GM21576 (cell line): Measurements from ENCODE around the gene NUPR1.
"Not testable (repeated sequence)": the region's sequence is repeated elsewhere in the genome, so short reads cannot be mapped to it uniquely, and the experiment has no call there.

Experiments
- ATAC-seq: cut with Tn5 transposase; IDR thresholded peaks from one replicate; pipeline ENCODE4 v1.9.1; 2021; ENCODE audit warnings: mild to moderate bottlenecking, moderate library complexity; ENCODE audit not compliant: unreplicated experiment

NUPR1 gene

GRCh38 chr16:28527985-28528384 lies 10.8 kb downstream of the NUPR1 start:
- ATAC-seq = no peak

GRCh38 chr16:28527100-28527785 lies 11.5 kb downstream of the NUPR1 start:
- ATAC-seq = not testable (repeated sequence)

- ATAC-seq = no peak
These were observed 12.3 kb downstream of the NUPR1 start for GRCh38 chr16:28526201-28527099.

GRCh38 chr16:28524681-28525171 lies 14.0 kb downstream of the NUPR1 start:
- no peak for ATAC-seq

- no peak for ATAC-seq
These were observed 16.0 kb downstream of the NUPR1 start for GRCh38 chr16:28522792-28523191.

DNA sequence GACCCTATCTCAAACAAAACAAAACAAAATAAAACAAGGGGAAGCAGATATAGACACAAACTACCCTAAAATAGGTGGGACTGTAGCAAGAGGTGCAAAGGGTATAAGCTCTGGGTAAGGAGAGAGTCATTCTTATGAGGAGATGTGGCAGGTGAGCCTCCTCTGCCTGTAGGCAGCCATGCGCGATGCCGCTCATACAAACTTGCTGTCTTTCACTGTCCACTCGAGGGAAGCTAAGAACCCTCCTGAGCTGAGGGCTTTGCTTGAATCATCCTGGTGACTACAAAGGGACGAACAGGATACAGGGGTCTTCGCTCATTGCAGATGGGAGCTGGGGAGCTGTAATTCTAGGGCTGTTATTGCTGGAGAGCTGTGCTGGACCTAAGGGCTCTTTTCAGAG lies 17.3 kb downstream of the NUPR1 start:
- ATAC-seq = no peak

GRCh38 chr16:28520672-28521071 lies 18.1 kb downstream of the NUPR1 start:
- ATAC-seq = no peak

- no peak for ATAC-seq
These were observed 24.5 kb downstream of the NUPR1 start for GRCh38 chr16:28514246-28514645.

- ATAC-seq = no peak
These were observed 25.1 kb downstream of the NUPR1 start for GRCh38 chr16:28513484-28514181.

DNA sequence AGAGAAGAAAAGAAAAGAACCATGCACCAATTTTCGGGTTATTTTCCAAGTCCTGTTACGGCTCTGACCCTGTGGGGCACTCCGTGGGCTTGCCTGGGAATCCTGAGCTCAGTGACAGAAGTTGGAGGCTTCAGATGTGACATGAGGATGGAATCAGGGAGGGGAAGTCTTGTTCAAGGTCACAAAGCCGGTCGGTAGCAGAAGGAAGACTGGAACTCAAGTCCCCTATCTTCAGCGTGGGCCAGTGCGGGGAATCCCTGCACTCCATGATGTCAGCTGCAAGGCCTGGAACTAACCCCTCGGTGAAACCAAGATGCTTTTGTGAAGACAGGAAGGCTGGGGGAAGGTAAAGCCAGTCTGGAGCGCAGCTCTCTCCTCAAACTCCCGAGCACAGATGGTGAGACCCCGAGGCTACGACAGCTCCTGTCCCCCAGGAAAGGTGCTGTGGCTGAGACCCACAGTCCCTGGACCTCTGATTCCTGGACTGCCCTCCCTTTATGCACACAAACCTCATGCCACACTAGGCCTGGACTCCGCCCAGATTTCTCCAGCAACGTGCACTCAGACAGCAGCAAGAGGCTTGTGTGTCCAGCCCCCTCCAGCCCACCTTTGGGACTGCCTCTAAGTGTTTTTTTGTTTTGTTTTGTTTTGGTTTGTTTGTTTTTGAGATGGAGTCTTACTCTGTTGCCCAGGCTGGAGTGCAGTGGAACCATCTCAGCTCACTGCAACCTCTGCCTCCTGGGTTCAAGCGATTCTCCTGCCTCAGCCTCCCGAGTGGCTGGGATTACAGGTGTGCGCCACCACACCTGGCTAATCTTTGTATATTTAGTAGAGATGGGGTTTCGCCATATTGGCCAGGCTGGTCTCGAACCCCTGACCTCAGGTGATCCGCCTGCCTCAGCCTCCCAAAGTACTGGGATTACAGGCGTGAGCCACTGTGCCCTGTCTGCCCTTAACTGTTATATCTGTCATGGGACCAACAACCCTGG lies 26.7 kb downstream of the NUPR1 start:
- ATAC-seq = no peak

- ATAC-seq = no peak
These were observed 27.7 kb downstream of the NUPR1 start for GRCh38 chr16:28511031-28511430.

- ATAC-seq = no peak
These were observed 33.2 kb downstream of the NUPR1 start for GRCh38 chr16:28505489-28506137.

DNA sequence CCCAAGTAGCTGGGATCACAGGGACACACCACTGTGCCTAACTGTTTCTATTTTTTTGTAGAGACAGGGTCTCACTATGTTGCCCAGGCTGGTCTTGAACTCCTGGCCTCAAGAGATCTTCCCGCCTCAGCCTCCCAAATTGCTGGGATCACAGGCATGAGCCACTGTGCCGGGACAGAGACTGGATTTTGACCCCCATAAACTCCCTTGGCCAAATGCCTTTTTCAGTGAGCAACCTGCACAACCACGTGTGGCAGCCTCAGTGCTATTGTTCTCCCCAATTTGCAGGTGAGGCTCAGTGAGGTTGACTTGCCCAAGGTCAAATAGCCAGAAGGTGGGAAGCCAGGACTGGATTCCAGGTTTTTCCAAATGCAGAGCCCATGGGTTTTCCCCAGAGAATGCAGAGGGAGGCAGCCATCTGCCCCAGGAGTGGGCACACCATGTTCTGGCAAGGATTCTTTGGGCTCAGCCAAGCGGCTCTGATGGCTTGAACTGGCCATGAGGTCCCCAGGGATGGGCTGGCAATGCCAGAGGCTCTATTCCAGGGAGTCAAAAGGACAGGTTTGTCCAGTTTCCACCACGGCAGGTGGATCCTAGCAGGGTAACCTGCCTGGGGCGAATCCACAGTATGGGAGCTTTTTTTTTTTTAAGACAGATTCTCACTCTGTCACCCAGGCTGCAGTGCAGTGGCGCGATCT lies 33.9 kb downstream of the NUPR1 start:
- ATAC-seq = no peak

DNA sequence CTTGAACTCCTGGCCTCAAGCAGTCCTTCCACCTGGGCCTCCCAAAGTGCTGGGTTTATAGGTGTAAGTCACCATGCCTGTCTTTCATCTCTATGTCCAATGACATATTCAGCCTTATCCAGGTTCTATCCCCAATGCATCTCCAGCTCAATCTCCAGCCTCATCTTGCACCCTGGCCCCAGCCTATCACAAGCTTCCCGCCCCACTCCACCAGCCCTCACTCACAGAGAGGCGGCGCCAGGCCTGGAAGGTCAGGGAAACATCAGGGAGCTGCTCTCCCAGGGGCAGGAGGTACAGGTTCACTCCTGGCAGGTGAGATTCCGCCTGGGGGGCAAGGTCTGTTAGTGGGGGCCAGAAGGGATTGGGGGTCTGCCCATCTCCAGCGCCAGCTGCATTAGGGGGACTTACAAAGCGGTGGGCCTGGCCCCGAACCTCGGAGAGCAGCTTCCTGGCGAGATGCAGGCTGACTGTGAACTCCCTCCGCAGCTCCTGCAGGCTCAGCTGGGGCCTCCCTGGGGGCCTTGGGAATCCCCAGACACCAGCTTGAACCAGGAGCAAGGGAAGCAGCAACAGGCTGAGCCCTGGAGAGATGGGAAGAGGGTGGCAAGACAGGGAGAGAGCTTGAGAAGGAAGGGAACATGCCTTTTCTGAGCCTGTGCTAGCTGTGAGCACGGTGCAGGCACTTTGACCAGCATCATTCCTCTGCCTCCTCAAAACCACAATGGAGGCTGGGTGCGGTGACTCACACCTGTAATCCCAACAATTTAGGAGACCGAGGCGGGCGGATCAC lies 35.1 kb downstream of the NUPR1 start:
- no peak for ATAC-seq

- no peak for ATAC-seq
These were observed 36.5 kb downstream of the NUPR1 start for GRCh38 chr16:28502290-28502689.

GRCh38 chr16:28501258-28502232 lies 37.2 kb downstream of the NUPR1 start:
- no peak for ATAC-seq
